Tibial nerve (tissue), 4 donors: ENCODE measurements around the gene PTPRO.

Experiments used
- CTCF ChIP-seq, 5 experiments: fragments of 200-600 bp in 3 of 5; fragments of 450-650 bp in 2 of 5; sonication (generic) in 3 of 5; IDR thresholded peaks; one replicate each; pipeline ENCODE4 v1.5.1; 2016 to 2019; ENCODE audit warnings: antibody characterized with exemption in 5 of 5, mild to moderate bottlenecking in 3 of 5, moderate library complexity in 2 of 5
- EP300 ChIP-seq, 2 donors: sonication (generic); formaldehyde crosslinking; IDR thresholded peaks; one replicate each; pipeline ENCODE4 v1.6.1; 2017; ENCODE audit warnings: antibody characterized with exemption in 2 of 2, mild to moderate bottlenecking in 1 of 2
- POLR2A ChIP-seq, 2 donors: fragments of 450-650 bp; IDR thresholded peaks; one replicate each; pipeline ENCODE4 v1.6.1; 2017; ENCODE audit warnings: antibody characterized with exemption in 2 of 2, mild to moderate bottlenecking in 2 of 2, moderate library complexity in 2 of 2

- no peak for TF ChIP-seq CTCF (IDR thresholded peaks at IDR 0.05)
- TF ChIP-seq POLR2A (IDR thresholded peaks at IDR 0.05) = no peak
- TF ChIP-seq EP300 (IDR thresholded peaks at IDR 0.05) = no peak
These were observed 183.3 kb downstream of the PTPRO start for GRCh38 chr12:15505616-15506015.
